GM15510 (cell line): ENCODE data around the gene PTPRN2.

Experiments used
- POLR2A ChIP-seq: IDR thresholded peaks from 3 replicates; pipeline ENCODE4 v1.6.1; 2011; ENCODE audit warnings: borderline replicate concordance; ENCODE audit not compliant: insufficient read length; ENCODE audit errors: extremely low read depth

The PTPRN2 gene

DNA sequence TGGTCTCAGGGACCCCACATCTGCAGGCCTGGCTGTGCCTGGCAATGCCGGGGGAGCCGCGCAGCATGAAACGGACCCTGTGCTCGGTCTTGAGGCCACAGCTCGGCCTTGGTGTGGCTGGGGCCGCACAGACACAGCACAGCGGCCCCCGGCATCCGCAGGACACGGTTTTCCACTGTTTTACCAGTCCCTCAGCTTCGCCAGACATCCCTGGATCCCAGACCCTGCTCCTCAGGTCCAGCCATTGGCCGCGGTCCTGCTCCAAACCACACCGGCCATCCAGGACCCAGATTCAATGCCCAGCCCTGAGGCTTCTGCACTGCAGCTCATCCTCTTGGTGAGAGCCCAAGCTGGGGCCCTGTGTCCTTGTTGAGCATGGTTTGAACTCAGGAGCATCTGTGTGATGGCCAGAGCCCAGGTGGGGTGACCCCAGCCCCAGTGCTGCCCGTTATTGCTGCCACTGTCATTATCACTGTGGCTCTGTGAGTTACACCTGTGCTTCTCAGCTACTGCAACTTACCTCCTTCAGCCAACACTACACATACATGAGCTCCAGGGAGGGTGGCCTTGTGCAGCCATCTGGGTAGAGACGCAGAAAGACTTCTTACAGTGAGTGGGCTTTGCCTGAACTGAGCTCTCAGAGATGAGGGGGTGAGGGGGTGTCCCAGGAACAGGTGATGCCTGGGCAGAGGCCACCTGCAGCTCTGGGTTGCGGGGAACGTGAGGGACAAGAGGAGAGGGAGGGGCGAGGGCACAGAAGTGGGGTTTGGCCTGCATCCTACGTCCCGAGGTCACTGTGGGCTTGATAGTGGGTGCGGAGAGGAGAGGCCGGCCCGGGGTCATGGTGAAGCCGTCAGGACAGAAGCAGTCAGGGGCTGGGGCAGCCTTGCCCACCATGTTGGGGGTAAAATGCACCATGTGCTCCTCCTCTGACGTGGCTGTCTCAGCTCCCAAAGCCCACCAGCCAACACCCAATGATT lies 567.6 kb downstream of the PTPRN2 start:
- TF ChIP-seq POLR2A: no peak

DNA sequence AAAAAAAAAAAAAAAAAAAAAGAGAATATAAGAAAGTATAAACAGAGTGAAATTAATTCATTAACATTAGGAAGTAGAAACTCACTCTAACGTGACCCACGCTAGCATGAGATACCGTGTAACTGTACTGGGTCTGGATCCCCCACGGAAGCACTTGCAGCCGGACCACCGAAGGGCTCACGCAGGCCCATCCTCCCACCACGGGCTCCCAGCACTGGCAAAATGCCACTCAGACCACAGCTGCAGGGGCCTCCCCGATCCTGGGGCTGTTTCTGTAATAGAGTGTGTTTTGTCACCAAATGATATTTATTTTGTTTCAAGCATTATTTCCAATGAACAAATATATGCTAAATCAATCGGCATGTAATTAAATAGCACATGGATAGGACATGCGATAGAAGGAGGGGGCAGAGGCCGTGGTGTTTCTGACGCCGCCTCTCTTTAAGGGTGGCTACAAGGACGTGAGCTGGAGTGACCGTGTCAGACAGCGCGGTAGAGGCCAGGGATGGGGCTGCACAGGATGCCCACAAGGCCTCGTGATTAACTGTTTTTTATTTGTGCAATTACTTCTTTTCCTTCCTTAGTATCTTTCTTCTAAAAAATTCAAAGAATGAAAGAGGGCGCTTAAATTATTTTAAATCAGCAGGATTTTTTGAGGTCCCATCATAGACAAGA lies 568.5 kb downstream of the PTPRN2 start:
- no peak for TF ChIP-seq POLR2A

DNA sequence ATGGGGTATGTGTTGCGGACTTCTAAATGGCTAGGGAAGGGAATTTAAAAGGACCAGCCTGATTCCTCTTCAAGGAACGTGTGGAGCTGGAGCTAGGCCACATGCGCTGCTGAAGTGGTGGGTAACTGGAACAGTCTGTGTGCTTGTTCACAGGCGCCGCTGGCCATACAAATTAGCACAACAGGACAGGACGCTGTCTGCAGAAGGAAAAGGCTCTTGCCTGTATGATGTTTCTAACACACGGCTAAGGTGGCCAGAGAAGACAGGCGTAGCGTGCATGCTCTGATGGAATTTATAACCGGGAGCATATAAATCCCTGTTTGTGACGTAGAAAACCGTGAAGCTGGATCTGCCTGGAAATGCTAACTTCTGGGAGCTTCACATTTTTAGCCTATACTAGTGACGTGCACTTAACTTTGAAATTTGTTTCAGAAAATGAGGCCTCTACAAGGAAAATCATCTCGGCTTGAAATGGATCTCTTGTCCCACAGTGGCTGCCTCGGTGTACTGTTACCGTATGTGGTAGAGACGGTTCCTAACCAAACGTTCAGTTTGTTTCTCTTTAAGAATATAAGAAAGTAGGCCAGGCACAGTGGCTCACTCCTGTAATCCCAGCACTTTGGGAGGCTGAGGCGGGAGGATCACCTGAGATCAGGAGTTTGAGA lies 569.4 kb downstream of the PTPRN2 start:
- no peak for TF ChIP-seq POLR2A

- TF ChIP-seq POLR2A: no peak
Measured at GRCh38 chr7:158017111-158018097, 570.2 kb downstream of the PTPRN2 start.

DNA sequence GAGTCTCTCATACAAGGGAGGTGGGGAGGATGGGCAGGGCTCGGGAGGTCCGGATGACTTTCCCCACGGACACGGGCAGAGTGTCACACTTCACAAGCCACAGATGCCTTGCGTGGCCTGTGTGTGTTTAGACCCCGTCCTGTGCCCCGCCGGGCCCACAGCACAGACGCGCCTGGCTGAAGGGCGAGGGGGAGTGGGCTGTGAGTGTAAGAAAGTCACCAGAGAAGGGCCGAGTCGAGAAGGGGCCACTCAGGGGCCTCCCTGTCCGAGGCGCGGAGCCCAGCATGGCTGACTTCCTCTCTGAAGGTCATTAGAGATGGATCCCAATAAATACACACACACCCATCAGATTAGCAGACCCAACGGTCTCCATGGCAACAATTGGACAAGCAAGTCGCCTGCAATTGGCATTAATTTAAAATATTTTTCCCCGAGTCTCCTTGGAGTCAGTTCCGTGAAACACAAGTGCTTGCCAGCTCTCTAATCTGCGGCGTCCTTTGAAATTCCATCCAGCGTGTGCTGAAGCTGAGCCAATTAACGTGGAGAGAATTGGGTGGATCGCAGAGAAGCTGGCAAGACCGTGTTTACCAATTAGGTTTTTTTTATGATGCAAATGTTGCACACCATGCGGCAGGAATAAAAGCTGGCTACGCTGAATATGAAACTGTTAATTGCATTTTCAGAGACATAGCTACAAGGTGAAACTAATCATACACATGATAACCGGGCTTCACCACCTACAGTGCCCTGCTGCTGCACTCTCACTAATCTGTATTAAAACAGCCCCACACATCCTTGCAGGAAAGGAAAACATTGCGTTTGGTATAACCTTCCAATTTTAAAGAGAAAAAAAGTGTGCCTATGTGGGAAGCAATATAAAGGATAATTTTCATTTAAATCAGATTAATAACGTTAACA lies 571.2 kb downstream of the PTPRN2 start:
- TF ChIP-seq POLR2A: no peak

GRCh38 chr7:158015403-158016179 lies 572.0 kb downstream of the PTPRN2 start:
- no peak for TF ChIP-seq POLR2A

DNA sequence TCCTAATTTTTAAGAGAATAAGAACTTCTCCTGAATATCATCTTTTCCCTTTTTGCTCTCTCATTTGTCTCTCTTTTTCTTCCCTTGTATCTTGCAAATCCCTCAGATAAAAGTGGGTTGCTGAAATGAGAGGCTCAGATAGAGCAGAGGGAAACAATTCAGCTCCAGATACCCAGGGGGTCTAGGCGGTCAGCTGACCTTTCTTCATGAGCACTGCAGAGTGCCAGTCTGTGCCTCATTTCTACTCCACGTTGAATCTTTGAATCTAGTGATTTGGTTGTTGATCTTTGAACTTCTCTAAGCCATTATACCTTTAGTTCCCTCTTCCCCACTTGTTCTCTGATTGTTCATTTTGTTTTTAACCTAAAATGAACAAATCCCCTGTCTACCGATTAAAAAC lies 572.6 kb downstream of the PTPRN2 start:
- TF ChIP-seq POLR2A: no peak

DNA sequence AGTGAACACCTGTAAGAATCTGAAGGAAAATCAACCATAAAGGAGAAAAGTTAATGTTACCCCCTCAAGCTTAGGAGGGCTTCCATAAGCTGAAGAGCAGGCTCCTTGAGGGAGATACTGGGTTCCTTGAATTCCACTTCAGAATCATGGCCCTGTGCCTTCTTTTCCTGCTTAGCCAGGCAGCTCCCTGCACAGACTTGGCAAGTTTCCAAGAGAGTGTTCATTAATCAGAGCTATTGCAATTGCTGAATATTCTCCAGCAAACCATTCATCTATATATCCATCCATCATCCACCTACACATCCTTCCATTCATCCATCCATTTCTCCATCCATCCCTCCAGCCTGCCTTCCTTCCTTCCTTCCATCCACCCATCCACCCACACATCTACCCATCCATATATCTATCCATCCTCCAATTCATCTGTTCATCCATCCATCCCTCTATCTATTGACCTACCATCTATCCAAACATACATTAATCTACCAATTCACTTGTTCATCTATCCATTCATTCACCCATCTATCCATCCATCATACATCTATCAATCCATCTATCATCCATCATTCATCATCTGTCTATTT lies 574.4 kb downstream of the PTPRN2 start:
- no peak for TF ChIP-seq POLR2A

DNA sequence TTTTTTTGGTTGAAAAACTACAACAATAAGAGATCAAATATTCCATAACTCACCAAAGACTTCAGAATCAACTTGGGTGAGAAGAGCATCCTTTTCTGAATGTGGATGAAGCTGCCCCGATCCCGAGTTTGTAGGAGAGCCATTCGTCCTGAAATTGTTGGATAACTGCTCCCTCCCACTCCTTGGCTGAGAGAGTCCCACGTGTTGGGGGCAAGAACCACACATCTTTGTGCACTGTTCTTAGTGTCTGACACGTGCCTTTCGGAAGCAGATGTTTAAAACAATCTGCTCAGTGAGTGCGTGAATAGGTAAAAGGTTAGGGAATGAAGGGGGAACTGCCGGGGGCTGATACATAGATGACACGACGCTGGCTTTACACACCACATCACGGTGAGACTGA lies 575.7 kb downstream of the PTPRN2 start:
- TF ChIP-seq POLR2A: no peak

DNA sequence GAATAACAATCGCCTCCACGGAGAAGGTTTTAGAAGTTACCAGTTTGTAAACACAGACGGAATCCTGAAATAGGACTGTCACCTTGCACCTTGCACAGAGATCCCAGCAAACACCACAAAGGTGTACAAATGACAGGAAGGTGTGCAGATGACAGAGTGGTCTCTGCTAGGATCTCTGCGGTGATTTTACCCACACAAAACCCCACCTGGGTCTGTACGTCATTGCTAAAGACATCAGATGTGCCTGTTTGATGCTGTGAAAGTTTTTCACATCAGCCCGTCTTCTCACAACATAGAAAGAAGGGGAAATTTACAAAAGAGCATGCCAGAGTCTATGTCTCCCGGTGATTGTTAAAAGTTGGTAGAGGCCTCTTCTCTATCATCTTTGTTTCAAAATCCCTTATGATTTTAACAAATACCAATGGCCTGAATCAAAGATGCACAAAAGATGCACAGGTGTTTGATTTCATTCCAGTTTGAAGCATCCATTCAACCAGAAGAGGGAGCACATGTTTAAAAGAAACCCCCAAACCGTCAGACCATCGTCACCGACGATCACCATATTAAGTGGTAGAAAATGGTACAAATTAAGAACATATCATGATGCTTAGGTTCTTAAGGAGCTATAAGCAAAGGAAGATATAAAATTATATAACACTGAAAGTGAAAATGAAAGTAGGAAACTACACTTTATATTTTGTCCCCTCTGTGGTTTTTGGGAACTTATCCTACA lies 576.5 kb downstream of the PTPRN2 start:
- no peak for TF ChIP-seq POLR2A

- TF ChIP-seq POLR2A: no peak
Measured at GRCh38 chr7:158009886-158010285, 577.7 kb downstream of the PTPRN2 start.
